Superior temporal gyrus (tissue), 1 donor: Measurements from ENCODE around the gene GPATCH2.
"Not testable (repeated sequence)": the region's sequence is repeated elsewhere in the genome, so short reads cannot be mapped to it uniquely, and the experiment has no call there.

ENCODE experiments used
- DNase-seq: peaks from one replicate; pipeline ENCODE4 v3.0.0-alpha.2; 2016; ENCODE audit errors: extremely low spot score

GPATCH2 gene

GRCh38 chr1:217584286-217584811 is 46.5 kb downstream of the GPATCH2 start:
- not testable (repeated sequence) for DNase-seq

- DNase-seq, result no peak
These were observed 53.6 kb downstream of the GPATCH2 start for GRCh38 chr1:217577336-217577735.

DNA sequence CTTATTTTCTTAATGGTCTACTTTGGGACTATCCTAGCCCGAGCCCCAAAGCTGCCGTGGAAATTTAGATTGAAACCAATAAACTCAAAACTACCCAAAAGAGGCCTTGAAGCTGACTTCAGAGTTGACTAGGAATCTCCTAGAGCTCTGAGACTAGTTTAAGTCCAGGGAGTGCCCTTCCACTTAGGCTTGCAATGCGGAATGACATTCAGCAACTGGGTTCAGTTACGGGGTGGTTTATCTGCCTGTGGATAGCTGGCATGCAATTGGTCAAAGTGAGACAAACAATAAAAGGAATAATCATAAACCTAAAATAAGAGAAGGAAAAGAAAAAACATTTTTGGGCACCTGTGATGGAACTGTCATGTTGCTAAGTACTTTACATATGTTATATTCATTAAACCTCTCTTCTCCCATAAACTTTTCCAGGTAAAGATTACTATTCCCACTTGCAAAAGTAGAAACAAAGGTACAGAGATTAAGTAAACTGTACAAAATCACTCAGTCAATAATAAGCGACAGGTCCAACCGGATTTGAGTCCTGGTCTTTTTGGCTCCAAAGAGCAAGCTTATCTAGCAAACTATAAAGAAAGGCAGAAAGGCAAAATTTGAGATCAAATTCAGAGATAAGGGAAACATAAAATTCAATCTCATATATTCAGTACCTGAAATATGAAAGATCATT is 56.5 kb downstream of the GPATCH2 start:
- no peak for DNase-seq

DNA sequence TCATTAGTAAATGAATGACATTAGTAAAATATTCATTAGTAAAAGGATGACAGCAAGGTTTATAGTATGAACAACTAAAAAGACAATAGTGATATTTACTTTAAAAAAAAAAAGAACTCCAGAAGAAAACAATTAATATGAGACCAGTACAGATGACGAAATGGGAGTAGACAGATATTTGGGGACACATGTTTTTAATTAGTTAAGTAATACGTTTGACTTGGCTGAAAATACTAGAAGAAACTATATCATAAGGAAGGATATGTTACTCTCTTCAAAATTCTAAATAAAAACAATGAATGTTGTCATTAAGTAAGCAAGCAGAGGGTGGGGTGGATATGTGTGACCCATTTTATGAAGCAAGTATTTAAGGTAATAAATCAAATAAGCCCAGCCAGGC is 61.9 kb downstream of the GPATCH2 start:
- no peak for DNase-seq

- no peak for DNase-seq
These were observed 62.7 kb downstream of the GPATCH2 start for GRCh38 chr1:217568200-217568599.

GRCh38 chr1:217564833-217565232 is 66.1 kb downstream of the GPATCH2 start:
- DNase-seq, result no peak

DNA sequence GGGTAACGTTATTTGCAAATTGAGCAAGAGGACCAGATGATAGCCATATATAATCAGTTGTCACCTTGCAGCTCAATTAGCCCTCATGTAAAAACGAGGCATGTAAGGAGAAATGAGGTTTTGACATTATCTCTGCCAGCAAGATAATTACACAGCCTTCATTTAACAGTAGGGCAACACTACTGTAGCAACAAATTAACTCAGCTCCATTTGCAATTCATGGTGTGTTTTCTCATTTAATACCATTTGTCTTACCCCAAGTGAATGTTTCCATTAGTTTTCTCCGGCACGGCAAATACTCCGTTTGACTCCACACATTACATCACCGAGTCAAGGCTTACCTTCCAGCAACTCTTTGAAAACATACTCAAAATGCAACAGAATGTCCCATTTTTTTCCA is 66.7 kb downstream of the GPATCH2 start:
- DNase-seq, result no peak

DNA sequence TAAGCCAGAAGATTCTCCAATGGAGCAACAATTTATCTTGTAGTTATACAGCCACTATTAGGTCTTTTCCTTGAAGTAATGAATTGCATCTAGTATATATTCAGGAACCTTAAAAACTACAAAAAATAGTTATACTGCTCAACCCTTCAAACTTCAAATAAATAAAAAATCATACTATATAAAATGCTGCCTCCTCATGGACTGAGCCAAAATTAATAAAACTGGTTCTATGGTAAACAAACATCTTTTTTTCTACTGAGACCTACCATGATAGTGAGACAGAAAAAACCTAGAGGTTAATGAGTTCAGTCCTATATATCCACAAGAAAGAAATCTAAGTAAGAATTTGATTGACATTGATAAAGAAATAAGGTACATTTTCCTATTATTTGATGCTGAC is 67.7 kb downstream of the GPATCH2 start:
- DNase-seq, result no peak

GRCh38 chr1:217562229-217562878 is 68.5 kb downstream of the GPATCH2 start:
- no peak for DNase-seq

- DNase-seq, result no peak
These were observed 69.4 kb downstream of the GPATCH2 start for GRCh38 chr1:217561446-217561845.

GRCh38 chr1:217554849-217555248 is 76.0 kb downstream of the GPATCH2 start:
- no peak for DNase-seq

- no peak for DNase-seq
These were observed 76.9 kb downstream of the GPATCH2 start for GRCh38 chr1:217553949-217554509.

DNA sequence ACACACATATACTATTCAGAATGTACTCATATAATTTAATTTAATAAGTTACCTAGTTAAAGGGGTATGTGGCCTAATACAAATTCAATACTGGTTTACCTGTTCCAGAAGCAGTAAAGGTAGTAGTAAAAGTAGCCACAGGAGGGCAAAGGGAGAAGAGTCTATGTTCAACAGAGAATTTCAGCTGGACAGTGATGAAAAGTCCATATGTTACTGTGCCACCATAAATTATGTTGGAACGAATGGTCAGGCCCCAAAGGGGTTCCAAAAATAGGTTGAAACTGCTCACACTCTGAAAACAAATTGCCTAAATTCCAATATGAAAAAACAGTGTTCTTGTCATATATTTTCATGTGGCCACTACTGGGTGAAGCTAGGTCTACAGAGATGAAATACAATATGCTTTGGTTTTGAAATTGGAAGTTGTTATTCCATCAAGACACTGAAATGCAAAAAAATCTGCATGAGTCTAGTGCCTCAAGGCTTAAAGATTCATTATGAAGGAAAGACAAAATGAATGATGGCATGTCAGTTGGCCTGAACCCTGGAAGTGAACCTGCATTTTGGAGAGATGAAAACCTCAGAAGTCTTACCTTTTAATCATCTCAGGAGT is 78.4 kb downstream of the GPATCH2 start:
- no peak for DNase-seq

DNA sequence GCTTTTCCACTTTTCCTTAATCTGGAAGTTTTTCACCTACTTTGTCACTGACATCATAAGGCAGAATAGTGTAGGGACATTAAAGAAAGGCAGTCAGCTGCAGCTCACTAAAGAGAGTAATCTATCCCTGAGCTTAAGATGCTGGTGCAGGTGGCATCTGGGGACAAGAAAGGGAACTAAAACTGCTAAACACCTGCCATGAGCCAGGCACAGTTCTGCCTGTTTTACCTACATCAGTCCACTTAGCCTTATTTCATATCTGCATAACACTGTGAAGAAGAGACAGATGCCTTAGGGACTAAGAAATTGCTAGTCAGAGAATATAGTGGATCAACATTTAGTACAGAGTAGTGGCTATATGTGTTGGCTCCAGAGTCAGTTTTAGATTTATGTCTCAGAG is 88.1 kb downstream of the GPATCH2 start:
- DNase-seq, result no peak

GRCh38 chr1:217542136-217542777 is 88.6 kb downstream of the GPATCH2 start:
- DNase-seq, result no peak

DNA sequence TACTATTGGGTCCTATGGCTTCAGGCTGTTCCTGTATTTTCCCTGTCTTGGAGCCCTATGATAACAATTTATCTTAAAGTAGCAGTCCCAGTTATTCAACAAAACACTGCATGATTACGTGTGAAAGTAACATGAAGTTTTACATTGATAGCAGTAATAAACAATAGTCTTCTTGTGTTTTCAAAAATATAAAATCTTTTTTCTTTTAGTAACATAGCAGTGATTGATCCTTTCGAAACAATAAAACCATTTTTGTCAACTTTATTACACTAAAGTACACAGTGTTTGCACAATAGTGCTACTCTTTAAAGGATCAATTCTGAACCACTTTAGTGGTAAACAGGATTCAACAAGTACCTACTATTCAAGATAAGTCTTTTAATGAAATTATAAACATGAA is 90.6 kb downstream of the GPATCH2 start:
- DNase-seq, result no peak

DNA sequence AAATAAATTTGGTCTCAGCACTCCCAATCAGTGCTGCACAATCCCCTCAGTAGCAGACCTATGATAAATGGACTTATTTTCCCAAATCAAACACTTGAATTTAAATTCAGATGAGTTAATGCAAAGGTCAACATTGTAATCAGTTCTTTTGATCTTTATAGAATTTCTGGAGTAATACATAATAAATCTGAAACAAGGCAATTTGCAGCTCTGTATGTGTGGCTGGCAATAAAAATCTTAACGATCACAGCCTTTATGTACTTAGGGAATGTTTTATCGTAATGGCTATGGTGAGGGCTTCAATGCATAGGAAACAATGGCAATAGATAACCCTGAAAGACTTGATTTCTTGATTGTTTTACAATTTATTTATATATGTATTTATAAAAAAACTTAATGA is 91.4 kb downstream of the GPATCH2 start:
- no peak for DNase-seq

DNA sequence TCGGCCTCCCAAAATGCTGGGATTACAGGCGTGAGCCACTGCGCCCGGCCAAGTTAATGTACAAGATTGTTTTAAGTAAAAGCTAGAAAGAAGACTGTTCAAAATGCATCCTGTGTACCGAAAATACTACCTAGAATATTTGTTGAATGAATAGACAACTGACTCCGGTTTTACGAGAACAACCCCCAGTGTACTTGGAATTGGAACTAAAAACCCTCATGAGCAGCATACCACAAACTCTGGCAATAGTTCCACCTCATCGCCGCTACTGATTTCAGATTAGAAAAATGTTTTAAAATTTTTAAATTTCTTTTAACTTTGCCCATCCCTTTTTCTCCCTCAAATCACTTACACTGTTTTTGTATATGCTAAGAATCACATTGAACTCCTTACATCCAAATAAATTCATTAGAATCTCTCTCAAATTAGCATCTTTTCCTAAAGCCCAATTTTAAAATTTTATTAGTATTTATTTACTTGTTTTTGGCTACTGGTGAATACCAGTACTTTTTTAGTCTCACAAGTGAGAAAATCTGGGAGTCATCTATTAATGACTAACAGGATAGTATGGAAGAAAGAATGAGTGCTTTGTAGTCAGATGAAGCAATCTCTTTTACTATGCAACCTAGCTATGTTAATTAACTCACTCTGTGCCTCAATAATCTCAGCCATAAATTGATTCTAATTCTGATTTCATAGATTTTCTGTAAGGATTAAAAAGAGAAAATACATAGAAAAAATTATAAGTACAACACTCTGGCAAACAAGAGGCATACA is 95.1 kb downstream of the GPATCH2 start:
- no peak for DNase-seq

GRCh38 chr1:217534566-217534965 is 96.3 kb downstream of the GPATCH2 start:
- no peak for DNase-seq

DNA sequence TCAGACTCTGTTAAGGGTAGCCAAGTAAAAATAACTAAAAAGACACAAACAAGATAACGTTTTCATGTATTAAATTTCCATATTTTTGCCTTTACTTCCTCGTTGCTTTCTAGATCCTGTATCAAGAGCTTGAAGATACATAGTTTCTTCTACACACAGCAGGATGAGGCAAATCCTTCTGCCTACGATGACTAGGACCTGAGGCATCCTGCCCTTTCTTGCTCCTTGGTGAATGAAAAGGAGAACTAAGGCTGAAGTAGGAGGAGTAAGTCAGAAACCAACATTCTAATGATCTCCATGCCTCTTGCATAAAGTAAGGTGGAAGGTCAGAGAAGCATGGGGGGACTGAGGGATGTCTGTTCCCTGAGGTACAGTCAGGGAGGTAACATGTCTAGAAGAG is 102.6 kb downstream of the GPATCH2 start:
- DNase-seq, result no peak

GRCh38 chr1:217527151-217527550 is 103.7 kb downstream of the GPATCH2 start:
- DNase-seq, result no peak
